DMS 273 (cell line): ENCODE results near the gene FFAR1.
A peak's percentile ranks its signal among the peaks of the same experiment; 100 is the strongest.

Experiments used
- DNase-seq: peaks from one replicate; lab custom pipeline; 2025; ENCODE audit not compliant: unreplicated experiment; lab: John Stamatoyannopoulos, UW

FFAR1 gene

DNA sequence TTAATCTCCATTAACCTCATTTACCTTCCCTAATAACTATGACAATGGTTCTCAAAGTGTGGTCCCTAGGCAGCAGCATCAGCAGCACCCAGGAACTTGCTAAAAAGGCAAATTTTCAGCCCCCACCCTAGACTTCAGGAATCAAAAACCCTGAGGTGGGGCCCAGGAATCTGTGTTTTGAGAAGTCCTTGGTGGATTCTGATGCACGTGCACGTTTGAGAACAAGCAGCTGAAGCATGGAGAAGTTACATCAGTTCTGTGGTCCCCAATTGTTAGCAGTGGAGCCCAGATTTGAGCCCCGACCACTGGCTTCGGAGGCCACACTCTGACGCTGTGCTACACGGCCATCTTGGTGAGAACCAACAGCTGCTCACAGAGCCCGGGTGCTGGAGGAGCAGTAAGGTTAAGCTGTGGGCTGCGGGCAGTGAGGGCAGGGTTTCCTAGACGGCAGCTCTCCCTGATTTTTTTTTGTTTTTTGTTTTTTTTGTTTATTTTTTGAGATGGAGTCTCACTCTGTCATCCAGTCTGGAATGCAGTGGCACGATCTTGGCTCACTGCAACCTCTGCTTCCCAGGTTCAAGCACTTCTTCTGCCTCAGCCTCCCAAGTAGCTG, 32.7 kb upstream of the FFAR1 start:
- DNase-seq, result no peak

DNA sequence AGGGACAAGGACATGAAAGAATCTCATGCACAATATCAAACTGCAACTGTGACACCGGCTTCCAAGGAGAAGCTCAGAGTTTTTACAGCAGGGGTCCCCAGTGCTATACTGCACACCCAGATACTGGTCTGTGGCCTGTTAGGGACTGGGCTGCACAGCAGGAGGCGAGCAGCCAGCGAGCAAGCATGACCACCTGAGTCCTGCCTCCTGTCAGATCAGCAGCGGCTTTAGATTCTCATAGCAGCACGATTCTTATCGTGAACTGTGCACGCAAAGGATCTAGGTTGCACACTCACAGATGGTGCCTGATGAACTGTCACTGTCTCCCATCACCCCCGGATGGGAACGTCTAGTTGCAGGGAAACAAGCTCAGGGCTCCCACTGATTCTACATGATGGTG, 31.8 kb upstream of the FFAR1 start:
- no peak for DNase-seq

DNA sequence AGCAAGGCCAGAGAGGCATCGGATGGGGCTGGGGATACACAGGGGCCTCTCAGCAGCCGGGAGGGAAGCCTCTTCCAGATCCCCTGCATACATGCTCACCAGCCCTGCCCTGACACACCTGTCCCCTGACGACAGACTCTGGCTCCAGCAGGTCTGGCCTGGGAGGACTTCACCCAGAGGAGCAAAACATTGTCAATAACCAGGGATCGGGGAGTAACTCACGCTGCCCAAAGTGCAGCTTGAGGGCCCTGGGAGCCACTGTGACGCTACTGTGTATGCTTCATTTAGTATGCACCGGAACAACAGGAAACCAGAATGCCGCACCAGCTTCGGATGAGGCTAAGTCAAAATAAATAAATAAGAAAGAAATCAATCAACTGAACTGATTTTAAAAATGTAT, 31.1 kb upstream of the FFAR1 start:
- no peak for DNase-seq

DNA sequence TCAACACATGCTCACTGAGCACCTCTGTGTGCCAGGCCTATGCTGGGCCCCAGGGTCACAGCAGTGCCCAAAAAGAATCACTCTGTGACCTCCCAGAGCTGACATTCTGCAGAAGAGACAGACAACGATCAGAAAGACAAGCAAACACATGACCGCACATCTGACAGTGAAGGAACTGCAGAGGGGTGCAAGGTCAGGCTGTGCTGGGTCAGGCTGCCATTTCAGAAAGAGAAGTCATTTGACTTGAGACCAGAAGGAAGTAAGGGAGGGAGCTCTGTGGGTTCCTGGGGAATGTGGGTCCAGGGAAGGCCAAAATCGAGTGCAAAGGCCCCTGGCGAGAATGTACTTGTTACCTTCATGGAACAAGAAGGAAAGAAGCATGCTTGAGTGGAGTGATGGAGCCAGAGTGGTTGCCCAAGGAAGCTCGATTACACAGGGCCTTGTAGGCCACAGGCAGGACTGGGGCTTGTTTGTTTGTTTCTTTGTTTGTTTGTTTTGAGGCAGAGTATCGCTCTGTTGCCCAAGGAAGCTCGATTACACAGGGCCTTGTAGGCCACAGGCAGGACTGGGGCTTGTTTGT, 30.1 kb upstream of the FFAR1 start:
- DNase-seq, result no peak

DNA sequence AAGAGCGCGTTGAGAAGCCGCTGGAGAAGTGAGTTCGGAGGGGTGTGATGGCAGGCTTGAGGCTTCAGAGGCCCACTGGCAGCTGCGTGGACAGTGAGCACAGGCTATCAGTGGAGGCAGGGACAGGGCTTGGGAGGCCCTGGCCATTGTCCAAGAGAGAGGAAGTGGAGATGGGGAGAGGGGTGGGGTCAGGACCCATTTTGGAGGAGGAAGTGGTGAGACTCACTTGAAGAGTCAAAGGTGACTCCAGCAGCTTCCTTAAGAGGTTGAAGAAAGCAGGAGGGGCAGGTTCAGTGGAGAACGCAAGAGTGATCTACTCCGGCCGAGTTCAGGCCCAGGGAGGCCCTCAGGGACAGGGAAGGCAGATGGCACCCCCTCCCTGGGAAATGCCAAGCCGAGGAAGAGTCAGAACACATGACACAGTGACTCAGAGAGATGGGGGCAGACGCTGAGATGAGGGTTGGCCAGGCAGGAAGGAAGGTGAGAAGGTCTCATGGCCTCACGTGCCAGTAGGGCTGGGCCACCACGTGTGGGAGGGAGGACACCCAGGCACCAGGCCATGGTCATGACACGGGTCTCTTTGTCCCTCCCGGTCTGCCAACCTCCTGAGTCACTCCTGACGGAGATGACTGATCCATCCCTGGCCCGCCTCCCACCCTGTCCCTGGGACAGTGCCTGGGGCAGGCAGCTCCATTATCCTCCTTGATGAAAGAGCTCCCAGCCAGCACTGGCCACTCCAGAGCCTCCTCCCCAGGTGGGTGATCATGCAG, 28.8 kb upstream of the FFAR1 start:
- DNase-seq, result peak; percentile 34

DNA sequence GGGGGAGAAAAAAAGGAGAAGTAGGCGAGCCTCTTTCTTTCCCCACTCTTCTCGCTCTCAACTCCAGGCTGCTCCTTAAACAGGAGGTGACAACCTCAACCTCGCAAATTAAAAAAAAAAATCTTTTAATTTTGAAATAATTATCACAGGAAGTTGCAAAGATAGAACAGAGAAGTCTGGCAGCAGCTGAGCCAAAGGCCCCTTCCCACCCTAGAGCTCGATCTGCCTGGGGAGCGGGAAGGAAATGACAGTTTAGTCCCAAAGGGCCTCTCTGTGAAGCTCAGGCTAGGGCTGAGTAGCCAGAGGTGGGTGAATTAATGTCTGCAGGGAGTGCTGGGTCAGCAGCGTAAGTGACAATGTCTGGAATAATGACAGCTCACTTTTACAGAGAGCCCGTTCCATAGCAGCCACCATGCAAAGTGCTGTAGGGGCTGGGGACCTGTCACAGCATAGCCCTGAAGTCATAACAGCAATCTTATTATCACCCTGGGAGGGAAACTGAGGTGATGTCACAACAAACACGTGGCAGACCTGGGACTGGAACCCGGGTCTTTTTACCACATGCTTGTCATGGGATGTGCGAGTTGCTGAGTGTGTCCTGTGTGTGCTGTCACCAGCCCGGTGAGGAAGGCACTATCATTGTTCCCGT, 27.5 kb upstream of the FFAR1 start:
- no peak for DNase-seq

DNA sequence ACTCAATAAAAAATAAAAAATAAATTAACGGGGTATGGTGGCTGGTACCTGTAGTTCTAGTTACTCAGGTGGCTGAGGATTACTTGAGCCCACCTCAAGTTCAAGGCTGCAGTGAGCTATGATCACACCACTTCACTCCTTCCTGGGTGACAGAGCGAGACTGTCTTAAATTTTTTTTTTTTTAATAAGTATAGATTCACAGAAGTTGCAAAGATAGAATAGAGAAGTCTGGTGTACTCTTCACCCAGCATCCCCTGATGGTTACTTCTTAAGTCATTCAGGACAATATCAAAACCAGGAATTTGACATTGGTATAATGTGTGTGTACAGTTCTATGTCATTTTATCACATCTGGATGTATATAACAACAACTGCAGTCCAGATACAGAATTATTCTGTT, 26.4 kb upstream of the FFAR1 start:
- no peak for DNase-seq

DNA sequence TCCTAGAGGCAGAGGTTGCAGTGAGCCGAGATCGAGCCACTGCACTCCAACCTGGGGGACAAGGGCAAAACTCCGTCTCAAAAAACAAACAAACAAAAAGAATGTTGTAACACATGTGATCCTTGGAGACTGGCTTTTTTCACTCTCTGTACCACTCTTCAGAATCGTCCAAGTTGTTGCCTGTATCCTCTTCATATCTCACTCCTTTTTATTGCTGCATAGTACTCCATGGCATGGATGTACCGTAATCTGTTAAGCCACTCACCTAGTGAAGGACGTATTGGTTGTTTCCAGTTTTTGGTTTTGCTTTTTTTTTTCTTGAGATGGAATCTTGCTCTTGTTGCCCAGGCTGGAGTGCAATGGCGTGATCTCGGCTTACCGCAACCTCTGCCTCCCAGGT, 25.7 kb upstream of the FFAR1 start:
- no peak for DNase-seq

DNA sequence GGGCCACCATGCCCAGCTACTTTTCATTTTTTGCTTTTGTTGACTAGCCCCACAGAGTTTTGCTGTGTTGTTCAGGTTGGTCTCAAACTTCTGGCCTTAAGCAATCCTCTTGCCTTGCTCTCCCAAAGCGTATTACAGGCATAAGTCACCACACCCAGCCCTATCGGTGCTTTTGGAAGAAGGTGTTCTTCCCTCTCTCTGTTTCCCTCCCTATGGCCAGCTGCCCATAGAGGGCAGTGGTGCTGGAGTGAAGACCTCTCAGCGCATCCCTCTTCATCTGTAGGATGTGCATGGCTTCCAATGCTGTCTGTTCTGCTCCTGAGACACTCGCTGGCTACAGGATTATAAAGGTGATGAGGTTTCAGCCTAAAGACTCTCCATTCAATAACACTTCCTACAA, 20.1 kb upstream of the FFAR1 start:
- DNase-seq, result peak; percentile 32

DNA sequence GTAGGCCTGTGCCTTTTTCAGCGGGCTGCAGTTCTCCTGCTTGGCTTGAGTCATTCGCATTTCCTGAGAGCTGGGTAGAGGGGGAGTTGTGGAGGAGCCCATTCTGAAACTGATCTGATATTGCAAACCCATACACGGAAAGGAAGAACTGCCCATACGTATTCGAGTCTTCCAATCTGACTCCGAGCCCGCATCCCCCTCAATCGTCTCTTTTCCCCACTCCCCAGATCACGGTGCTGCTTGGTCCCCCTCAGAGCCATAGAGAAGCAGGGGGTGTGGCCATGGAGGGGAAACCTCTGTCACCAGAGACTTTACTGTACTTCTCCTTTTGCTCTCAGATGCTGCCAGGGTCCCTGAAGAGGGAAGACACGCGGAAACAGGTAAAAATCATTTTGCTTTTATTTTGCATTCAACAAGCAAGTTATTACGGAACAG, 18.8 kb upstream of the FFAR1 start, which contains the start of gene CD22:
Gene CD22, plus strand, starts transcription at position 337 of the 435 bp plus-strand sequence. CDS start 2,854 bp downstream, outside the sequence.
- DNase-seq, result no peak

DNA sequence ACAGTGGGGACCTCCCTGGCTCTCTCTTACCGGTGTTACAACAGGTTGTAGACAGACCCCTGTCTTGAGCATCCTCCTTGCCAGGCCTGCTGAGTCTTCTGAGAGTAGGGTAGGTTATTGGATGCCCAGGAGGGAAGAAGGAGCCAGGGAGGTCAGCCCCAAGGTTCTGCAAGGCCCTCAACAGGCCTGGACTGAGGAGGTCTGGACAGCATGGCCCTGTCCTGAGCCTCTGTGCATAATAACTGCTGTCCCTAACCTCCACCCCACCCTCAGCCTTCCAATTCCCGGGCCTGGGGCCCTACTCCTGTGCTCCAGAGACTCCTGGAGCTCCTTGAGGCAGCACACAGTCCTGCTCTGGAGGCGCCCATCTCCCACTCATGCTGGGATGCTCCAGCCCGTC, 18.4 kb upstream of the FFAR1 start:
- no peak for DNase-seq

DNA sequence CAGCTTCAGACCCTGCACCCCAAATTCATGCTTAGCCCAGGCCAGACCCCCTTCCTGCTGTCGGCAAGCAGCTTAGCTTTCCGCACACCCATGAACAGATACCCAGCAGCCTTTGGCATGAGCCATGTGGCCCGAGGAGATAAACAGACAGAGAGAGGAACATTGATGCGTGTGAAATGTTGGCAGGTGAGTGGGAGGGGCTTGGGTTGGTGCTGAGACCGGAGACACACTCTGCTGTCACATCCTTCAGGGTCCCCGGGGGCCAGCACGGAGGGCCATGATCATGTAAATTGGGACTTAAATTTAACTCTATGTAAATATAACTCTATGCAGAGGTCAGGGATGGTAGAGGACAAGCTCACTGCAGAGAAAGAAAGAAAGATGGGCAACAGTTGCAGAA, 17.2 kb upstream of the FFAR1 start:
- no peak for DNase-seq

DNA sequence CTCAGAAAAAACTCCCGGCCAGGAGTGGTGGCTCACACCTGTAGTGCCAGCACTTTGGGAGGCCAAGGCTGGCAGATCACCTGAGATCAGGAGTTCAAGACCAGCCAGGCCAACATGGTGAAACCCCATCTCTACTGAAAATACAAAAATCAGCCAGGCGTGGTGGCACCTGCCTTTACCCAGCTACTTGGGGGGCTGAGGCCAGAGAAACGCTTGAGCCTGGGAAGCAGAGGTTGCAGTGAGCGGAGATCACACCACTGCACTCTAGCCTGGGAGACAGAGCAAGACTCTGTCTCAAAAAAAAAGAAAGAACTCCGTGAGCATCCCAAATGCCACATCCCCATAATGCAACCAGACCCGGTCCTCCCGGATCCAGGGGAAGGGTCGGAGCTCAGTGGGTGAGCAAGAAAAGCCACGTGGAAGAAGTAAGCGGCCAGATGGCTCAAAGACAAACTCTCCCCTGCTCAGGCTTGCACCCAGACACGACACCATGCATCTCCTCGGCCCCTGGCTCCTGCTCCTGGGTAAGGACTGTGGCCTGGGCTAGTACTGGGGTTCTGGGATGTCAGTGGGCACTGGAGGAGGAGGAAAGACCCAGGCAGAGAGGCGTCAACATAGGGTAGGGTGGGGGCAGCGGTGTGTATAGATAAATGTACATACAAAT, 16.0 kb upstream of the FFAR1 start:
- no peak for DNase-seq

DNA sequence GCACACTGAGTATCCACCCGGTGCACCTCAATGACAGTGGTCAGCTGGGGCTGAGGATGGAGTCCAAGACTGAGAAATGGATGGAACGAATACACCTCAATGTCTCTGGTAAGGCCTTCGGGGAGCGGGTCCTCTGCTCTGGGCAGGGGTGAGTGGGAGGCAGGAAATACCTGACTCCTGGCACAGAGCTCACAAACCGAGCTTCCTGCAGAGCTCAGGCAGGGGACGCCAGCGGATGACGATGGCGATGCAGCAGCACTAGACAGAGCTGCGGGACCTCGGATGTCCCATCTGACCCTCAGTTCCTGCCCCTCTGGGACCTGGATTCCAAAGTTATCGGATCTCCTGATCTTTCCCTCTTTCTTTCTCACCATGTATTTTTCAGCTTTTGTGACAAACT, 14.9 kb upstream of the FFAR1 start:
- DNase-seq, result no peak

DNA sequence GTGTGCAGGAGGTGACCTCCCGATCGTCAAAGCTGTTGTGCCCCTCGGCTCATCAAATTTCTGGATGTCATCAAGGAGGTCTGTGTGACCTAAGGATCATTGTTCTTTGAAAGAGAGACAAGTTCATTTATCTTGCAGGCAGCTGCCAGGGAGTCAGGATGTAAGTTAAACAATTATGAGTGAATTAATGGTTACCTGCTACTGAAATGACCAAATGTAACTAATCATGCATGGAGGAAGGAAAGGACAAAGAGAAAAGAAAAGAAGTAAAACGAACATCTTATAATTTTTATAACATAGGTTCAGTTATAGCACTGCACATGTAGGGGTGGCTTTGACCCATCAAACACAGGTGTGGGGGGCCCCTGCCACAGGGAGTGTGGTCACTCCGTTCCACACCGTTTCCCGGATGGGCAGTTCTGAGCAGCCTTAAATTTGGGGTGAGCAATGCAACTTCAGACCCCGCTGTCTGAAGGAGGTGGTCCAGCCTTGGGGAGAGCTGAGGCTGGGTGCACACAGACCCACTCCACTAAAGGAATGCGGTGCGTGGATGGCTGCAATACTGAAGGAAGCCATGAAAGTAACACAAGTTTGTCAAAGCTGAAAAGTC, 13.5 kb upstream of the FFAR1 start:
- DNase-seq, result no peak

DNA sequence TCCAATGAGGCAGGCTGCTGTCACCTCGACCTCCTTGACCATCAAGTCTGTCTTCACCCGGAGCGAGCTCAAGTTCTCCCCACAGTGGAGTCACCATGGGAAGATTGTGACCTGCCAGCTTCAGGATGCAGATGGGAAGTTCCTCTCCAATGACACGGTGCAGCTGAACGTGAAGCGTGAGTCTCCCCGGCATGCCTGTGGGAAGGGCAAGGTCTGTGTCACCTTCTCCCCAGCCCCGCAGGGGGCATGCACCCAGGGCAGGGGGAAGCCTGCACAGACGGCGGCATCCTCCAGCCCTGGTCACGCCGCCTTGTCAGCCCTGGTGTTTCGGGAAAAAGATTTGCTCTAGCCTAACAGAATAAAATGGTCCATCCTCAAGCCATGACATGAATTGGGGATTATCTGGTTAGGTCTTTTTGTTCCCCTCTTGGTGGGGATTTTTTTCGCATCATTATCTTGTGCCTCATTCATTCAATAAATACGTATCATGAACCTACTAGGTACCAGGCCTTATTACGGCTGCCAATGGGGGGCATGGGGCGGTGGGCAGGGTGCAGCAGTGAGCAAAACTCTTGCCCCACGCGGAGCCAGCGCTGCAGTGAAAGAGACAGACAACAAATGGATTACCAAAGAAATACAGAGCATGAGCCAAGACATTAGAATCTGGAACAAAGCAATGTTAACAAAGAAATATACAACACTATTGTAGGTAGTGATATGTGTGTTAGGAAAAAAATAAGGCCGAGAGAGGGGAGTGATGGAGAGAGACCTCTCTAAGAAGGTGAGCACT, 11.3 kb upstream of the FFAR1 start:
- no peak for DNase-seq

DNA sequence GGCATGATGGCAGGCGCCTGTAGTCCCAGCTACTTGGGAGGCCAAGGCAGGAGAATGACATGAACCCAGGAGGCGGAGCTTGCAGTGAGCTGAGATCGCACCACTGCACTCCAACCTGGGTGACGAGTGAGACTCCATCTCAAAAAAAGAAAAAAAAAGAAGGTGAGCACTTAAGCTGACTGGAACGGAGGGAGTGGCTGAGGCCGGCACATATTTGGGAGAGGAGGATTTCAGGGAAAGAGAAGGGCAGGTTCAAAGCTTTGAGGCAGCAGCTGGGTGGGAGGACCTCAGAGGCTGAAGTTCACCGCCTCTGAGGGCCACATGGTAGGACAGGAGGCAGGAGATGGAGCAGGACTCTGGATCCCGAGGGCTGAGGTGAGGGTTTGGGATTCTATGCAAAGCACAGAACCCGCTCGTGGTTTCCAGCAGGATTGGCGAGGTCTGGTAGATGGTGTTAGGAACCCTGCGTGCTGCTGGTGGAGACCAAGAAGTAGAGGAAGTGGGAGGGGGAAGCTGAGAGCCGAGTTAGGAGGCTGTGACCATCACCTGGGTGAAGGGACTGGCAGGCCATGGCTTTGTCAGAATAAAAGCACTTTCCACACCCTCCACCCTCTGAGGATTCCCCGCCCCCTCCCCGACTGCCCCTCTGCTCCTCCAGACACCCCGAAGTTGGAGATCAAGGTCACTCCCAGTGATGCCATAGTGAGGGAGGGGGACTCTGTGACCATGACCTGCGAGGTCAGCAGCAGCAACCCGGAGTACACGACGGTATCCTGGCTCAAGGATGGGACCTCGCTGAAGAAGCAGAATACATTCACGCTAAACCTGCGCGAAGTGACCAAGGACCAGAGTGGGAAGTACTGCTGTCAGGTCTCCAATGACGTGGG, 10.4 kb upstream of the FFAR1 start:
- DNase-seq, result no peak

DNA sequence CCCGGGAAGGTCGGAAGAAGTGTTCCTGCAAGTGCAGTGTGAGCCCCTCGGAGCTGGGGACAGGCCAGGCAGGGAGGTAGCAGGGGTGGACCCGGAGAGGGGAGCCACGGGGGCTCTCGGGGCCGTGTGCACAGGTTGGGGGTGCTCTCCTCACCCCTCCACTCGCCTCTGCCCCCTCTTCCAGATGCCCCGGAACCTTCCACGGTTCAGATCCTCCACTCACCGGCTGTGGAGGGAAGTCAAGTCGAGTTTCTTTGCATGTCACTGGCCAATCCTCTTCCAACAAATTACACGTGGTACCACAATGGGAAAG, 9.8 kb upstream of the FFAR1 start:
- no peak for DNase-seq

DNA sequence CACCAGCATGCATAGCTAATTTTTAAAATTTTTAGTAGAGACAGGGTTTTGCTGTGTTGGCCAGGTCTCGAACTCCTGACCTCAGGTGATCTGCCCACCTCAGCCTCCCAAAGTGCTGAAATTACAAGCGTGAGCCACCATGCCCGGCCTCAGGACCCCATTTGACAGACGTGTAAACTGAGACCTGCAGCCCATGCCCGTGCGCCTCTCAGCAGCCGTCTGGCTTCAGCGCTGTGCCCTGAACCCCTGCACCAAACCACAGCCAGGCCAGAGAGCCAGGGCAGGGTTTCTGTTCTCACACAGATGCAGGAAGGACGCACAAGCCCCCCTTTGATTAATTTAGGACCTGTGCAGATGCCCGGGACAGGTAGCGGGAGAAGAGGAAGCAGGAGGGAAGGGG, 7.3 kb upstream of the FFAR1 start:
- no peak for DNase-seq
